ENCODE results near the gene DENND4C.

The DENND4C gene

DNA sequence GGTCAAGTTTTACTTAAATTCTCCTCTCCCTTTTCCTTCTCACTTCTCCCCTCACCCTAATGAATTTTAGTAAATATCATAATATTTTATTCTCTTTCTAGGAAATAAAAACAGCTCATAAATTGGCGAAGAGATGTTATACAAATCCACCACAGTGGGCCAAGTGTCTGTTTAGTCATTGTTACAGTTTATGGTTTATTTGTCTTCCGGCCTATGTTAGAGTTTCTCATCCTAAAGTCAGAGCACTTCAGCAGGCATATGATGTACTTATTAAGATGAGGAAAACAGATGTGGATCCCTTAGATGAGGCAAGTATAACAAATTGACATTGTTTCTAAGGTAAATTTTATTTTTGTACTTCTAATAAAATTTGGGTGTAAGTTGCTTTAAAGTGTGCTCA lies 101.4 kb downstream of the DENND4C start:
- TF ChIP-seq, protein P1, sequence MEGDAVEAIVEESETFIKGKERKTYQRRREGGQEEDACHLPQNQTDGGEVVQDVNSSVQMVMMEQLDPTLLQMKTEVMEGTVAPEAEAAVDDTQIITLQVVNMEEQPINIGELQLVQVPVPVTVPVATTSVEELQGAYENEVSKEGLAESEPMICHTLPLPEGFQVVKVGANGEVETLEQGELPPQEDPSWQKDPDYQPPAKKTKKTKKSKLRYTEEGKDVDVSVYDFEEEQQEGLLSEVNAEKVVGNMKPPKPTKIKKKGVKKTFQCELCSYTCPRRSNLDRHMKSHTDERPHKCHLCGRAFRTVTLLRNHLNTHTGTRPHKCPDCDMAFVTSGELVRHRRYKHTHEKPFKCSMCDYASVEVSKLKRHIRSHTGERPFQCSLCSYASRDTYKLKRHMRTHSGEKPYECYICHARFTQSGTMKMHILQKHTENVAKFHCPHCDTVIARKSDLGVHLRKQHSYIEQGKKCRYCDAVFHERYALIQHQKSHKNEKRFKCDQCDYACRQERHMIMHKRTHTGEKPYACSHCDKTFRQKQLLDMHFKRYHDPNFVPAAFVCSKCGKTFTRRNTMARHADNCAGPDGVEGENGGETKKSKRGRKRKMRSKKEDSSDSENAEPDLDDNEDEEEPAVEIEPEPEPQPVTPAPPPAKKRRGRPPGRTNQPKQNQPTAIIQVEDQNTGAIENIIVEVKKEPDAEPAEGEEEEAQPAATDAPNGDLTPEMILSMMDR (IDR thresholded peaks at IDR 0.05; ENCODE audit: extremely low read depth, missing control alignments), result no peak
- DNase-seq (ENCODE audit: low spot score), result no peak

DNA sequence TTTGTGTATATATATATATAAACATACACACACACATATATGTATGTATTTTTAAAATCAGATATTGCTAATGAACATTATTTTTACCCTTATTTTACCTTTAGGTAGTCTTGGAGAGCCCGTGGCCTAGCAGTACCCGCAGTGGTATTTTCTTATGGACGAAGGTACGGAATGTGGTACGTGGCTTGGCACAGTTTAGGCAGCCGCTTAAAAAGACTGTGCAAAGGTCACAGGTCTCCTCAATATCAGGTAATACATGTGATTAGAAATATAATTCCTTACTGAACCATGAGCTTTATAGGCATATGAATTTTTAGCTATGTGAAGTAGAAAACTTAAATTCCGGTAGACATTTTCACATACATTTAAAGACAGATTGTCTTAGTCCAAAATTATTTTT lies 105.7 kb downstream of the DENND4C start:
- TF ChIP-seq, protein P1 (IDR thresholded peaks at IDR 0.05; ENCODE audit: extremely low read depth, missing control alignments), result no peak

DNA sequence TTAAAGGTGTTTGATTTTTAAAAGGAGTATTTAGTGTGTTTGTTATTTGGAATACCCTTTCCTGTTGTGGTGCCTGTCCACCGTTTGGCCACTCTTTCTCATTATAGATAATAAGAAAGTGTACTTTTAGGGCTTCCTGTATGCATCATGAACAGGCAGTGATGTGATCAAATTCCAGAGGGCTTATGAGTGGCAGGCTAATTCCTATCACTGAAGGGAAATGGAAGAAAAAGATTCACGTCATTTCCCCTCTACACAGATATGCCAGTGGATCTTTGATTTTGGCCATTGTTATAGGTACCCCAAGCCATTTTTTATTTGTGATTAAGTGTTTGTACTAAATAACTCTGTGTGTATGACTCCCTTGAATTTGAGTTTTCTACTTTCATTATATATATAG lies 112.5 kb downstream of the DENND4C start:
- no peak for DNase-seq (ENCODE audit: low spot score)
- TF ChIP-seq, protein P1 (IDR thresholded peaks at IDR 0.05; ENCODE audit: extremely low read depth, missing control alignments), result no peak

More for the DNA sequence above, 105.7 kb downstream of the DENND4C start:
- DNase-seq (ENCODE audit: low spot score), result no peak

DNA sequence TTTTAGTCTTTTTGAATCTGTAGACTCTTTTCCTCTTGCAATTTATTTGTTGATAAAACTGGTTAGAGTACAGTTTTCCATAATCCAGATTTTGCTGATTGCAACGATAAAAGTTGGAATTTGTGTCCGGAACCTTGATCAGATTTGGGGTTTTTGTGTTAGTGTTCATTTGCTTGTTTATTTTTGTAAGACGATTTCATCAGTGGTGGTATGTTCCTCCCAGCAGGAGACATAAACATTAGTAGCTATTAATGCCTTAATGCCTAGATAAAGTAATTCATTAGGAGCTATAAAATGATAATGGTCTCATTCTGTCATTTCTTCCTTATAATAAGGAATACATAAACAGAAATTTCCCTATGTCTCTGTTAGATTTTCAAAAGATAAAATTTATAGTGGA lies 128.2 kb downstream of the DENND4C start:
- TF ChIP-seq, protein P1 (IDR thresholded peaks at IDR 0.05; ENCODE audit: extremely low read depth, missing control alignments), result no peak
- DNase-seq (ENCODE audit: low spot score), result no peak

DNA sequence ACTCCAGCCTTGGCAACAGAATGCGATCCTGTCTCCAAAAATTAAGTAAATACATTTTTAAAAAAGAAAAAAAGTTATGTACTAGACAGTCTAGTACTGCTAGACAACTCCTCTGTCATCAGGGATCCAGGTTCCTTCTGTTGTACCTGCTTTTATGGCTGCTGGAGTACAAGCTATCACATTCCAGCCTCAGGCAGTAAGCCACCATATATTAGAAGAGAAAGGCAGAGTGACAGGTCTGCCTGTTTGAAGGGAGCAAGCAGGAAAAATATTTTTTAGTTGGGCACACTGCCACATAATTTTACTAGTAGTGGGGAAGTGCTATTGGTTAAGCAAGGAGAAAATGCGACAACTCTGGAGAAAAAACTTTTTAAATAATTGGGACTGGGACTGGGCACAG lies 138.6 kb downstream of the DENND4C start:
- DNase-seq (ENCODE audit: low spot score), result no peak
- TF ChIP-seq, protein P1 (IDR thresholded peaks at IDR 0.05; ENCODE audit: extremely low read depth, missing control alignments), result no peak

DNA sequence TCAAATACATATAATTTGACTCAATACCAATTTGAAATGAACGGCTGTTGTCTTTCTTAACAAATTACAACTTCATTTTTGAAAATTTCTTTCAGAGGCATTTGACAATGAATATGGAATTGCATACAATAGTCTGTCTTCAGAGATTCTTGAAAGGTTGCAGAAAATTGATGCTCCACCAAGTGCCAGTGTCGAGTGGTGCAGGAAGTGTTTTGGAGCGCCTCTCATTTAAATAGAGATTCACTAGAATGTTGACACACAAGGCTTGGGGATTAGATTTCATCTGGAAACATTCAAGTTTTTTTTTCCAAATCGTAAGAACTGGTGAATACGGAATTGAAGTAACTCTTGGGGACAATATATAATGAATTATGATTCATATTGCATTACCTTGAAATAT lies 141.4 kb downstream of the DENND4C start:
- TF ChIP-seq, protein P1 (IDR thresholded peaks at IDR 0.05; ENCODE audit: extremely low read depth, missing control alignments), result no peak
- no peak for DNase-seq (ENCODE audit: low spot score)

DNA sequence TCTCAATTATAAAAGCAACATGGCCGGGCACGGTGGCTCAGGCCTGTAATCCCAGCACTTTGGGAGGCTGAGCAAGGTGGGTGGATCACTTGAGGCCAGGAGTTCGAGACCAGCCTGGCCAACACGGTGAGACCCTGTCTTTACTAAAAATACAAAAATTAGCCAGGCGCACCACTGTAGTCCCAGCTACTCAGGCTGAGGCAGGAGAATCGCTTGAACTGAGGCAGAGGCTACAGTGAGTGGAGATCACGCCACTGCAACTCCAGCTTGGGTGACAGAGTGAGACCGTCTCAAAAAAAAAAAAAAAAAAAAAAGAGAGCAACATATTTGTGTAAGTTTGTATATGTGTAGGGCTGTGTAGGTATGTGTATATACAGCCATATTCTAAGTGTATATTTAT lies 142.1 kb downstream of the DENND4C start:
- no peak for DNase-seq (ENCODE audit: low spot score)
- TF ChIP-seq, protein P1 (IDR thresholded peaks at IDR 0.05; ENCODE audit: extremely low read depth, missing control alignments), result no peak
